Thyroid gland (tissue), 4 donors: ENCODE measurements around the gene ADAMTS6. TPM values are rescaled to one million over a fixed set of nuclear protein-coding genes. Genes with fewer than 3 reads are reported as not detected.
A peak's percentile ranks its signal among the peaks of the same experiment; 100 is the strongest.

Experiments used
- DNase-seq, 2 donors: peaks; one replicate each; pipeline ENCODE4 v3.0.0-alpha.2; 2019
- H3K27ac ChIP-seq, 3 donors: fragments of 200-600 bp; sonication (generic); 1 replicate in 2 of 3; 2 replicates in 1 of 3; pipeline ENCODE4 v1.5.1; 2016 to 2019; ENCODE audit warnings: mild to moderate bottlenecking in 1 of 3, moderate library complexity in 1 of 3
- H3K27me3 ChIP-seq: fragments of 200-600 bp; sonication (generic); one replicate; pipeline ENCODE4 v1.5.1; 2019
- H3K36me3 ChIP-seq, 2 donors: fragments of 200-600 bp; sonication (generic); one replicate each; pipeline ENCODE4 v1.5.1; 2016 to 2019
- H3K4me1 ChIP-seq, 2 donors: fragments of 200-600 bp; sonication (generic); one replicate each; pipeline ENCODE4 v1.5.1; 2017 to 2019
- H3K4me3 ChIP-seq, 3 donors: fragments of 200-600 bp; sonication (generic); replicated peaks in 1 of 3; 1 replicate in 2 of 3; 2 replicates in 1 of 3; pipeline ENCODE4 v1.5.1; 2016; ENCODE audit warnings: mild to moderate bottlenecking in 1 of 3
- H3K9me3 ChIP-seq: fragments of 200-600 bp; sonication (generic); one replicate; pipeline ENCODE4 v1.5.1; 2017
- POLR2A ChIP-seq, 2 donors: fragments of 450-650 bp; IDR thresholded peaks; one replicate each; pipeline ENCODE4 v1.6.1; 2017; ENCODE audit warnings: antibody characterized with exemption in 2 of 2, mild to moderate bottlenecking in 2 of 2, moderate library complexity in 1 of 2
- WGBS, 2 donors: methylation state at CpG; one replicate each; pipeline ENCODE4 v1.1.5; 2017; 5-methylcytosine and 5-hydroxymethylcytosine counted together
- intact Hi-C: fragments of 100-400 bp; cut with DNase I; formaldehyde crosslinking; loops from one replicate; pipeline ENCODE4 v1.15.1; 2023
- total RNA-seq, 4 donors: library from RNA; depleted of rRNA; stranded (reverse); fragments of >200 nt; gene quantifications; one replicate each; pipeline ENCODE4 v1.2.3, GENCODE V29; 2016
- TF ChIP-seq, protein P1 (sequence below), 6 experiments: fragments of 200-600 bp in 3 of 6; fragments of 450-650 bp in 3 of 6; sonication (generic) in 3 of 6; IDR thresholded peaks; one replicate each; pipeline ENCODE4 v1.5.1; 2016 to 2019; ENCODE audit warnings: antibody characterized with exemption in 6 of 6, mild to moderate bottlenecking in 2 of 6, inconsistent platforms in 1 of 6, moderate library complexity in 1 of 6

Gene ADAMTS6
- total RNA-seq, 4 donors from 2014 or later: 1.0 to 3.4 (median 3.3) TPM

- Histone ChIP-seq H3K27ac (peak overlapping the region; percentile 82 to 93 (median 91)), H3K9me3 (no peaks in the 10 kb centered on the region), H3K27me3 (no peaks in the 10 kb centered on the region), H3K4me3 (peak overlapping the region in 1 of 3 donors; percentile 7), H3K4me1 (peaks cover 12 to 16% of the 10 kb centered on the region in 2 donors), H3K36me3 (no peaks in the 10 kb centered on the region)
- intact Hi-C loops: loop anchor here (5.0 to 10.0 kb wide), 3 partner anchors 381 to 679 kb away; no protein-coding TSS in a partner anchor
- DNase-seq: no peak
- 27 to 30% methylated on average over 3 of the region's 3 CpGs for WGBS, 2 donors
- no peak for TF ChIP-seq POLR2A (IDR thresholded peaks at IDR 0.05)
- TF ChIP-seq, protein P1, sequence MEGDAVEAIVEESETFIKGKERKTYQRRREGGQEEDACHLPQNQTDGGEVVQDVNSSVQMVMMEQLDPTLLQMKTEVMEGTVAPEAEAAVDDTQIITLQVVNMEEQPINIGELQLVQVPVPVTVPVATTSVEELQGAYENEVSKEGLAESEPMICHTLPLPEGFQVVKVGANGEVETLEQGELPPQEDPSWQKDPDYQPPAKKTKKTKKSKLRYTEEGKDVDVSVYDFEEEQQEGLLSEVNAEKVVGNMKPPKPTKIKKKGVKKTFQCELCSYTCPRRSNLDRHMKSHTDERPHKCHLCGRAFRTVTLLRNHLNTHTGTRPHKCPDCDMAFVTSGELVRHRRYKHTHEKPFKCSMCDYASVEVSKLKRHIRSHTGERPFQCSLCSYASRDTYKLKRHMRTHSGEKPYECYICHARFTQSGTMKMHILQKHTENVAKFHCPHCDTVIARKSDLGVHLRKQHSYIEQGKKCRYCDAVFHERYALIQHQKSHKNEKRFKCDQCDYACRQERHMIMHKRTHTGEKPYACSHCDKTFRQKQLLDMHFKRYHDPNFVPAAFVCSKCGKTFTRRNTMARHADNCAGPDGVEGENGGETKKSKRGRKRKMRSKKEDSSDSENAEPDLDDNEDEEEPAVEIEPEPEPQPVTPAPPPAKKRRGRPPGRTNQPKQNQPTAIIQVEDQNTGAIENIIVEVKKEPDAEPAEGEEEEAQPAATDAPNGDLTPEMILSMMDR (IDR thresholded peaks at IDR 0.05): peak in 5 of 6 experiments; percentile 38 to 83 (median 57)
Measured at GRCh38 chr5:65483546-65484346, 2.0 kb upstream of the ADAMTS6 start.

DNA sequence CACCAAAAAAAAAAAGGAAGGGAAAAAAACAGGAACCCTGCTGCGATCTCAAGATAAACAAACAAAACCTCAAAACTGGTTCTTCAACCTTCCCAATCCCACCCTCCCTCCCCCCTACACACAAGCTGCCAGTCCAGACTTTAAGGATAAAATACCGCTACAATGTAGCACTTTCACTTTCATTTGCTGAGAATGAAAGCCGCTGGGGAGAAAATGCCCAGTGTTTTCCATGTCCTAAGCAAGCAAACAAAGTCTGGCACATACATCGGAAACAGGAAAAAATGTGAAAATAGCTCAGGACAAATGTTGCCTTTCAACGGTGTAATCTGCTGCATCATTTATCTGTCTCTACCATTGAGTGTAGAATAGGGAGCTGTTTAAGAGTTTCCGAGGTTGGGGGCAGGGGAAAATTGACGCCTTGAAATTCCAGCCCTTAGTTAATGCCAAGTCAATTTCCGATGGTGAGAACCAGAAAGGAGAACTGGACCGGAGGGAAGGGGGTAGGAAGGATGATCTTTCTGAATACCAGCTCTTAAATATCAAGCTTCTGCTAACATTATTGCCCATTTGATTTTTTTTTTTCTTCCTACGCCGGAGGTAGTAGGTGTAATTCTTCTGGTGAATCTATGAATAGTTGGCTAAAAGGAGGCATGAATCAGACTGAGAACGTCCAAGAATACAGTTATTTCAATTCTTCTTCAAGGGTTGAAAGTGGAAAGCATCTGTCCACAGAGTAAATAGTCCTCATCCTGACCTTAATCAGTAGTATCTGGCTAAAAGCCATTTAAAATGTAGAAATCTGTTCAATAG lies 1.2 kb upstream of the ADAMTS6 start:
- DNase-seq: peak; percentile 30 to 39
- no peak for TF ChIP-seq POLR2A (IDR thresholded peaks at IDR 0.05)
- TF ChIP-seq, protein P1 (IDR thresholded peaks at IDR 0.05): no peak
- H3K27me3 ChIP-seq: no peaks in the 10 kb centered on the region
- intact Hi-C loops: loop anchor here (5.0 to 10.0 kb wide), 3 partner anchors 381 to 678 kb away; no protein-coding TSS in a partner anchor
- no peaks in the 10 kb centered on the region for H3K36me3 ChIP-seq
- 0 to 1% methylated on average over 12 of the region's 12 CpGs for WGBS, 2 donors
- peak overlapping the region; percentile 82 to 93 (median 91) for H3K27ac ChIP-seq
- no peaks in the 10 kb centered on the region for H3K9me3 ChIP-seq
- peaks cover 12 to 16% of the 10 kb centered on the region in 2 donors for H3K4me1 ChIP-seq
- H3K4me3 ChIP-seq: peak overlapping the region; percentile 7 to 64 (median 39)

DNA sequence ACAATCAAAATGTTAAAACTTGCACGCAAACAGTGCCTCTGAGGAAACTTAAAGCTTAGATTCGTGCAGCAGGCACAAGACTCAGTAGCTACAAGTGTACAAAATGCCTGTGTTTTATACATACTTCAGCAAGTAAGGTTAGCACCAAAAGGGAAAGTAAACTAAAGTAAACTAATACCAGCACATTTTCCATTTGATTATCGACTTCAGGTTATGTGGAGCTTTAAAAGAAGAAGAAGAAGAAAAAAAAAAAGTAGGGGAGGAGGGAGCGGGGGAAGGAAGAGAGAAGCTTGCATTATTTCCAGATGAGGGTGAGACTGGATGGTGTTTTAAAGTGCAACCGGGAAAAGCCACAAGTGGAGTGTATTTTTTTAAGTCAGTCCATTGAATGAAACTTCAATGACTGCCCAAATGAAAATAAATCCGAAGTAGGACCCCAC lies 596 bp upstream of the ADAMTS6 start:
- no peaks in the 10 kb centered on the region for H3K36me3 ChIP-seq
- intact Hi-C loops: loop anchor here (5.0 to 10.0 kb wide), 3 partner anchors 380 to 678 kb away; no protein-coding TSS in a partner anchor
- no peak for DNase-seq
- whole genome bisulfite sequencing, 2 donors: 0% methylated on average over 6 of the region's 6 CpGs
- no peaks in the 10 kb centered on the region for H3K27me3 ChIP-seq
- H3K9me3 ChIP-seq: no peaks in the 10 kb centered on the region
- H3K27ac ChIP-seq: peak overlapping the region; percentile 82 to 93 (median 91)
- peaks cover 12 to 16% of the 10 kb centered on the region in 2 donors for H3K4me1 ChIP-seq
- peak overlapping the region in 2 of 3 donors; percentile 39 to 64 for H3K4me3 ChIP-seq
- TF ChIP-seq POLR2A (IDR thresholded peaks at IDR 0.05): no peak
- TF ChIP-seq, protein P1 (IDR thresholded peaks at IDR 0.05): no peak

DNA sequence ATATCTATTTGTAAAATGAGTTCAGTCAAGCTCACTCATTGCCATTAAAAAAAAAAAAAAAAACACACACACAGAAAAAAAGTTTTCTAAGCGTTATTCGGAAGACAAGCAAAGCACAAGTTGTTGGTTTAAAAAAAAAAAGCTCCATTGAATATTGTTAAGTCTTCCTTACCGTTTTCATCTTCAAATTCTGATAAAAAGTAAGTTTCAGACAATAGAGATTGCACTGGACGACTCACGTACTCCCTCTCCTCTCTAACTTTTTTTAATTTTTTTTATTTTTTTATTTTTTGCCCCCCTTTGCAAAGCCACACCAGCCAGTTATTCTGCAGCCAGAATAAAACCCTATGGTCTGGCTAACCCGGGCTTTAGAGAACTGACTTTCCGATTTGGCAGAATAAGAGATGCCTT lies 544 bp downstream of the ADAMTS6 start:
- no peak for DNase-seq
- H3K27ac ChIP-seq: peak overlapping the region; percentile 67 to 93 (median 91)
- H3K27me3 ChIP-seq: no peaks in the 10 kb centered on the region
- intact Hi-C loops: loop anchor here (5.0 to 10.0 kb wide), 3 partner anchors 379 to 676 kb away; no protein-coding TSS in a partner anchor
- no peaks in the 10 kb centered on the region for H3K36me3 ChIP-seq
- no peaks in the 10 kb centered on the region for H3K9me3 ChIP-seq
- H3K4me1 ChIP-seq: peaks cover 12 to 16% of the 10 kb centered on the region in 2 donors
- peak overlapping the region in 1 of 3 donors; percentile 39 for H3K4me3 ChIP-seq
- TF ChIP-seq, protein P1 (IDR thresholded peaks at IDR 0.05): no peak
- TF ChIP-seq POLR2A (IDR thresholded peaks at IDR 0.05): no peak
- 3 to 4% methylated on average over 7 of the region's 7 CpGs for WGBS, 2 donors
